GM19372 (cell line): ENCODE data around the gene MUC20.
"Not testable (repeated sequence)": the region's sequence is repeated elsewhere in the genome, so short reads cannot be mapped to it uniquely, and the experiment has no call there.

ENCODE experiments used
- ATAC-seq: cut with Tn5 transposase; IDR thresholded peaks from one replicate; pipeline ENCODE4 v1.9.1; 2021; ENCODE audit warnings: mild to moderate bottlenecking, low read depth, moderate library complexity; ENCODE audit not compliant: unreplicated experiment

The MUC20 gene

GRCh38 chr3:195720831-195721506 is at the start of gene MUC20:
MUC20 (plus strand) TSS chr3:195720978; CDS start chr3:195721008, 30 bp downstream.
- not testable (repeated sequence) for ATAC-seq

GRCh38 chr3:195671283-195671682 is 49.5 kb upstream of the MUC20 start:
- not testable (repeated sequence) for ATAC-seq

GRCh38 chr3:195673711-195674110 is 47.1 kb upstream of the MUC20 start:
- not testable (repeated sequence) for ATAC-seq

GRCh38 chr3:195678391-195679015 is 42.3 kb upstream of the MUC20 start:
- not testable (repeated sequence) for ATAC-seq

- not testable (repeated sequence) for ATAC-seq
Observed at GRCh38 chr3:195680690-195681089, 40.1 kb upstream of the MUC20 start.

- ATAC-seq, result not testable (repeated sequence)
Observed at GRCh38 chr3:195681458-195682103, 39.2 kb upstream of the MUC20 start.

- not testable (repeated sequence) for ATAC-seq
Observed at GRCh38 chr3:195682104-195682742, 38.6 kb upstream of the MUC20 start.

- ATAC-seq, result not testable (repeated sequence)
Observed at GRCh38 chr3:195683722-195684526, 36.9 kb upstream of the MUC20 start.

- not testable (repeated sequence) for ATAC-seq
Observed at GRCh38 chr3:195684527-195685257, 36.1 kb upstream of the MUC20 start.

- not testable (repeated sequence) for ATAC-seq
Observed at GRCh38 chr3:195686537-195687208, 34.1 kb upstream of the MUC20 start.

GRCh38 chr3:195687209-195687760 is 33.5 kb upstream of the MUC20 start:
- not testable (repeated sequence) for ATAC-seq

- not testable (repeated sequence) for ATAC-seq
Observed at GRCh38 chr3:195688471-195689183, 32.2 kb upstream of the MUC20 start.

- ATAC-seq, result not testable (repeated sequence)
Observed at GRCh38 chr3:195689184-195690070, 31.4 kb upstream of the MUC20 start.

GRCh38 chr3:195690951-195691350 is 29.8 kb upstream of the MUC20 start:
- ATAC-seq, result no peak

- ATAC-seq, result not testable (repeated sequence)
Observed at GRCh38 chr3:195691596-195692353, 29.0 kb upstream of the MUC20 start.

GRCh38 chr3:195692354-195692685 is 28.5 kb upstream of the MUC20 start:
- ATAC-seq, result no peak
